Fibroblast of the conjunctiva (primary cell): ENCODE data around the gene MET.
"Not testable (repeated sequence)": the region's sequence is repeated elsewhere in the genome, so short reads cannot be mapped to it uniquely, and the experiment has no call there.

Source experiments
- DNase-seq: peaks from one replicate; pipeline ENCODE4 v3.0.0-alpha.2; 2010; ENCODE audit warnings: low read depth

The MET gene

DNA sequence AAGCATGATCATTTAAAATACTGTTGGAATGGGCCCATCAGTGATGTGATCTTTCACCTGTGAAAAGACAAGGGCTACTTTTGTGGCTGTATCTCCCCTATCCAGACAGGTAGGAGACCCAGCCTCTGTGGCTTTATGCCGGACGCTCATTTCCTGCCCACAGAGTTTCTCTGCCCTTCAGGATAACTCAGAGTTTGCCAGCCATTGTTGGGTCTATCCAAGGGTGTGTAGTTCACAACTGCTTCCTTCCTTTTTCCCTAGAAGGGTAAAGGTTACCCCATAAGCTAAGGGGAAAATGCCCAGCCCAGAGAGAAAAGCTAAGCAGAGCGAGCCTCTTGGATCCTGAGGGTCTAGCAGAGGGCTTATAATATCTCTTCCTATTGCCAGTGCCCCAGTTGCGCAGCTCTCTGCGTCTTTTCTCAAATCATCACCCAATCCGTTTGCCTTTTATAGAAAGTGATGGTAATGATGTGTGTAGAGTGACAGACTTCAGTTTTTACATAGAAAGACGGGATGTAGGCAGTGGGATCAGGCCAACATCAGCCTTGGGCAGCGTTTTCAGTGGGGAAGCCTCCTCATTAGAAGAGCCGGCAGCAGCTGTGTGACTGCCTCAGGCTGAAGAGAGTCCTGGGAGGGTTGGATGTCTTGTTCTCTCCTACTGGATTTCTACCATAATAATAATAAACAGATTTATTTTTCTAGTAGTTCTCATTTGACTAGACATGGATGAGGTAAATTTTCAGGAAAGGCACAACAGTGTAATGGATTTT is 80.5 kb downstream of the MET start:
- no peak for DNase-seq

DNA sequence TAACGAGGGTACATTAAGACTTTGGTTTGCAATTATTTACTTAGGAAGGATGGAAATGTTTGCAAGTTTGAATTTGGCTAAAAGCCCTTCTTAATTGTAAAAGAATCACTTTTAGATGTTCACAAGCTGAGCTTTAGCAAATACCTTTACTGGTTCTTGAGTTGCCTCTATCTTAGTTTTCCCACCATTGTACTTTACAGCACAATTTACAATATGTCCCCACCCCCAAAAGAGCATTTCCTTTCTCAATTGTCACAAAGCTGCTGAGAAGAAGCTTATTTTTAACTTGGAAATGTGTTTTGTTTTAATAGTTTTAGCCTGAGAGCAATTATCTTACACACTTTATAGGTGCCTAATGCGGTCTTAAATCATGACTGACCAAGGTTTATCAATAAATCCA is 81.1 kb downstream of the MET start:
- DNase-seq = no peak

DNA sequence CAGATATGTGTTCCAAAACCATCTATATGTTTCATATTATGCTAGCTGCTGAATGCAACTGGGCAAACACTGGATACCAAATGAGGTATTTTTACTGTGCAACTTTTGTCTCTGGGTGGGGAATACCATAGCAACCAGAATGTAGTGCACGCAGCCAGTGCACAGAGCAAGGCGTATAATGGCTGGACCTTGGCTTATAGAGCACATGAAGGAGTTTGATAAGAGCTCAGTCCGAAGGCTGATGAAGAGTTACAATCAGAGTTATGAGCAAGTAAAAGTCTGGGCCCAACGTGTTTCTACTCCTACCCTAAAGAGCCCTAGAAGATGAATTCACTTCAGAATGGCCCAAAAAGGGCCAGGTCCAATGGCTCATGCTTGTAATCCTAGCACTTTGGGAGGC is 82.2 kb downstream of the MET start:
- no peak for DNase-seq

DNA sequence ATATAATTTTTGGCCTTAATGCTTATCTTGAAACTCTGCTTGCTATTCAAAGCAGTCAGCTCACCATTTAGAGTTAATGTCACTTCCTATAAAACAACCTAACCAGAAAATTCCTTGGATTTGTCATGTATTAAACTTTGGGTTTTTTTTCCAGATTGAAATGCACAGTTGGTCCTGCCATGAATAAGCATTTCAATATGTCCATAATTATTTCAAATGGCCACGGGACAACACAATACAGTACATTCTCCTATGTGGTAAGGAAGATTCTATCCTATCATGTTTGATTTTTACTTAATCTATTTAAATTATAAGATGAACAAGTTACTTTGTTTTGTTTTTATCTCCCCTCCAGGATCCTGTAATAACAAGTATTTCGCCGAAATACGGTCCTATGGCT is 85.3 kb downstream of the MET start:
- no peak for DNase-seq

DNA sequence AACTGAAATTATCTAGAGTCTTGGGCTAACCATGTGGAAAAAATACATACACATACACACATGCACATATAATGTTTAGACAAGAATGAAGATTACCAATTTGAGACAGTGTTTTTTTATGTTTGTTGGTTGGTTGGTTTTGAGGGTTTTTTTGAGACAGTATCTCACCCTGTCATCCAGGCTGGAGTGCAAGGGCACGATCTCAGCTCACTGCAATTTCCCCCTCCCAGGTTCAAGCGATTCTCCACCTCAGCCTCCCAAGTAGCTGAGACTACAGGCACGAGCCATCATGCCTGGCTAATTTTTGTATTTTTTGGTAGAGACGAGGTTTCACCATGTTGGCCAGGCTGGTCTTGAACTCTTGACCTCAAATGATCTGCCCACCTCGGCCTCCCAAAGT is 87.6 kb downstream of the MET start:
- not testable (repeated sequence) for DNase-seq

DNA sequence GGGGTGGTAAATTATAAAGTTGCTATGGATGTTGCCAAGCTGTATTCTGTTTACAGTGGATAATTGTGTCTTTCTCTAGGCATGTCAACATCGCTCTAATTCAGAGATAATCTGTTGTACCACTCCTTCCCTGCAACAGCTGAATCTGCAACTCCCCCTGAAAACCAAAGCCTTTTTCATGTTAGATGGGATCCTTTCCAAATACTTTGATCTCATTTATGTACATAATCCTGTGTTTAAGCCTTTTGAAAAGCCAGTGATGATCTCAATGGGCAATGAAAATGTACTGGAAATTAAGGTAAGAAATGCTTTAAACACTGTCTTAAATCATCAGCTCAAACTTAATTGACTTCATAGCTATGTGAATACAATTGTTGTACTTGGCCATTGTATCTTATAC is 91.0 kb downstream of the MET start:
- no peak for DNase-seq

DNA sequence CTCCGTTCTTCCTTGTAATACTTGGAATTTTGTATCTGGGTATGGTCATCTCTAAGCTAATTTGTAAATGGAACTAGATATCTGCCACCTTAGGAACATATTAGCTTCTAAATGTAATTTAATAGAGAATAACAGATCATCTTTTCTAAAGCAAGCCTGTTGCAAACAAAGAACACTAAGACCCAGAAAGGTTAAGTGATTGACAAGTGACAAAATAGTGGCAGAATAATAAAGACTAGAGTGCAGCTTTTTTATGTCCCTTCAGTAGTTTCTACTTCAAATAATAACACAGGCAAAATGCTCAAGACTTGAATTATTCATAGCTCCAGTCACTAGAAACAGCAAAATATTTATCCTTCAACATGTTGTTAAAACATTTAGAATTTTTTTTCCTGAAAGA is 91.7 kb downstream of the MET start:
- DNase-seq = no peak

DNA sequence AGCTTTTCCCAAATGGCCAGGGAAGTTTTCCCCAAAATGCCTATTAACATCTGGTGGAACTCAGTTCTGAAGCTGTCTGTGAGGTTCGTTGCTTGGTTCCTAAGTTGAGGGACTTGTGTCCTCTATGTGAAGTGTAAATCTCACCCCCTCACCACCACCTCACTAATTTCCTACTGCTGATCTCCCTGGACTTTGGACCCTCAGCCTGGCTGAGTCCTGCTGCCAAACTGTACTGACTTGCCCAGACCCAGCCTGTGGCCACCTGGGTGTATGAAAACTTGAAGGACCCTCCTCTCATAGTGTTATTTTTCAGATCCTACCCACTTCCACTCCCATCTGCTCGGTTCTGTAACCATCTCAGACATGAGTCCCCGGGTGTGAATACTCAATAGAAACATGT is 94.9 kb downstream of the MET start:
- DNase-seq = no peak

DNA sequence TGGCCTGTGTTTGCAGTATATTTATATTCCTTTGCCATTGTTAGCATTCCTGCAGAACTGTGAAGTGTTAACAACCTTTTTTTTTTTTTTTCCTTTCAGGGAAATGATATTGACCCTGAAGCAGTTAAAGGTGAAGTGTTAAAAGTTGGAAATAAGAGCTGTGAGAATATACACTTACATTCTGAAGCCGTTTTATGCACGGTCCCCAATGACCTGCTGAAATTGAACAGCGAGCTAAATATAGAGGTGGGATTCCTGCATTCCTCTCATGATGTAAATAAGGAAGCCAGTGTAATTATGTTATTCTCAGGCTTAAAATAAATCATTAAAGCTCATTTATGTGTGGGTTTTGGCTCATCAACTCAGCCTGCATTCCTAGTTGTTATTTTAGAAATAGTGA is 97.5 kb downstream of the MET start:
- DNase-seq = no peak

DNA sequence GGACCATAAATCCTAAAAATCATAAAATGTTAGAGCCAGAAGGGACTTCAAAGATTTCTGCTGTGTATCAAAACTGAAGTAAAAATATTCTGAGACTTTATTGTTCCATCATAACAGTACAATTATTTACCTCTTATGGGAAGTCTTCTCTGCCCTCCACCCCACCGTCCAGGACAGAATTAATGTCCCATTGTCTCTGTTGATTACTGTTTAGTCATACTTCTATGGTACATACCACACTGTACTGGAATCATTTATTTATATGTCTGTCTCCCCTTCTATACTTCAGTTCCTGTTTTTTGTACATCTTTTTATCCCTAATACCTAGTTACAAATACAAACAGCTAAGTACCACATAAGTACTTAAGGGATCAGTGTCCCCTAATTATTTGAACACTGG is 98.9 kb downstream of the MET start:
- DNase-seq = no peak

DNA sequence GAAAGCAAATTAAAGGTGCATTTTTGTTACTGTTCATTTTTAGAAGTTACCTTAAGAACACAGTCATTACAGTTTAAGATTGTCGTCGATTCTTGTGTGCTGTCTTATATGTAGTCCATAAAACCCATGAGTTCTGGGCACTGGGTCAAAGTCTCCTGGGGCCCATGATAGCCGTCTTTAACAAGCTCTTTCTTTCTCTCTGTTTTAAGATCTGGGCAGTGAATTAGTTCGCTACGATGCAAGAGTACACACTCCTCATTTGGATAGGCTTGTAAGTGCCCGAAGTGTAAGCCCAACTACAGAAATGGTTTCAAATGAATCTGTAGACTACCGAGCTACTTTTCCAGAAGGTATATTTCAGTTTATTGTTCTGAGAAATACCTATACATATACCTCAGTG is 99.6 kb downstream of the MET start:
- no peak for DNase-seq

DNA sequence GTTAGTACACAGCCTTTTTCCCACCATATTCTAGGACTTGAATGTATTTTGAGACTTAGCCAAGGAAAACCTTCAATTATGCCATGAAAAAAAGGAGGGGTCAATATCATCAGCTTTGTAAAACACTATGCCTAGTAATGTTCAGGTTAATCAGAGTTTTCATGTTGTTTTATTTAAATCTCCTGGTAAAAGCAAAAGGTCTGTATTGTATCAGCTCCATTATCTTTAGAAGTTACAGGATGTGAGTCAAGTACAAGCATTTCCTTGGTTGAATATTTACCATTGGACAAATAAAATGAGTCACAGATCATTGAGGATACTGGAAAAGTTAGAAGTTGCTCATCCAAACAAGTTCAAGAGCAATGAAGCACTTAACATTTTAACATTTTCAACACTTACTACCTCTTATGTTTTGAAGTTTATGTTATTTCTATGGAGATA is 100.4 kb downstream of the MET start:
- no peak for DNase-seq

DNA sequence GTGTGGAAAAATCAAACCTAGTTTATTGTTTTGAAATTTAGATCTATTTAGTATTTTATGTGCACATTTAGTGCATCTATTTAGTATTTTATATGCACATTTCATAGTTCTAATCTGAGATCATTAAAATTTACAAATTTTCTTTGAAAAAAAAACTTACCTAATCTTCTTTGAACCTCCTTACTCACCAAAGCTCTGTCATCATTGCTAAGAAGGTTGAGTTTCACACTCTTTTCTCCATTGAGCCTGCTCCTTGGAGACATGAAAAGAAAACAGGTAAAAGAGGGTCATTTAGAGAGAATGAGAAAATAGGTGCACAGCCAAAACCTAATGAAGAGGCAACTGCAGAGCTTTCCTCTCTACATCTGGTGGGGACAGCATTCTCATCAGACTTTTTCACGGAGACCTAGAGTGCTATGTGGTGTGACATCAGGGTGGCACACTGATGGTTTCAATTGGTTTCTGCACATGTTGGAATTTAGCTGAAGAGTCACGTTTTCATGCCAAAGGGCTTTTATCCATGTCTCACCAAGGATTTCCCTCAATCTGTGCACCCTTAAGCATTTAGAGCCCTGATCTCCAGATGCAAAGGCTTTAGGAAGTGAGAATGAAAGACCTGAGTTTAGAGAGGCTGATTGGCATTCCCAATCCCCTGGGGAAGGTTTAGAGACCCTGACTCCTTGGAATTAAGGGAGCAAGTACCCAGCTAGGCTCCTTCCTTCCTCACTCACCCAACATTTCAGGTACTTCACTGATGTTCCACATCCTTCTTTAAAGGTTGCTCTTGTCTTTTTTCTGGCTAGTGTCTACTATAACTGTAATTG is 101.1 kb downstream of the MET start:
- DNase-seq = no peak

DNA sequence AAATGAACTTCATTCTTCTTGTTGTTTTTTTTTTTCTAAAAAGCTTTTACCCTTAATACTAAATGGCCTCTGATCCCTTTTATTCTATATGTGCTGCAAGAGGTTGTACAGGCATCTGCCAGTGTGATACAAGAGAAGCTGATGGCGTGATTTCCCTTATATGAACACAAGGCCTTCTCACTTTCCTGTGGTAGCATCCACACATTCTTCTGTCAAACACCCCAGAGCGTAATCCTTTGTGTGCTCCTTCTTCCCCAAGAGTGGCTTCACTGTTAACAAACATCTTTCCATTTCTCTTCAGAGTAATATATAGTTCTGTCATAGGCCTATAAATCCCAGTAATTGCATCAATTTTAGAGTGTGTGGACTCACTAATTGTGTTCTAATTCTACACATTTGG is 104.0 kb downstream of the MET start:
- no peak for DNase-seq

DNA sequence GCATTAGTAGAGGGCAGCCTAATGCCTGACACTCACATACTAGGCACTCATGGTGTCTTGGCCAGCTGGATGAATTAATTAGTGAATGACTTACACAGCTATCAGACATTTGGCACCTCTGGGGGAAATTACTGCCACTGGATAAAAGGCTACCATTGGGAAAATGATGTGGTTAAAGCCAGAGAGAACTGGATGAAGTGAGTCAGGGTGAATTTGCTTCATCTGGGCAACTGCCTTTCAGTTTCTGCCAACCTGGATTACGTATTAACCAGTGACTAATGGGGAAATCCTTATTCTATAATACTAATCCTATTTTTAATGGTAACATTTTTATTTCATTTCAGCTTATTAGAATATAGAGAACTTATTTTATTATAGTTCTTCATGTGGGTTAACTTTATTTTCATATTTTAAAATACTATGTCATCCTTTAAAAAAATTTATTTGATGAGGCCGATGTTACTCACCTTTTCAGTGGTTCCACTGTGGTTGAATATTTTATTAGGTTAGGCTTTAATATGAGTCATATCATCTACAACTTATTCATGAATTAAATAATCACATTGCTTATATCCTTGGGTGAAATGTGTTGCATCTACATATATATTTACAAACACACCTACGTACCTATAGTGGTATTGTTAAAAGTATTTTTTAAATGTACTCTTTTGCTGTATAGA is 104.8 kb downstream of the MET start:
- peak; percentile 55 for DNase-seq

DNA sequence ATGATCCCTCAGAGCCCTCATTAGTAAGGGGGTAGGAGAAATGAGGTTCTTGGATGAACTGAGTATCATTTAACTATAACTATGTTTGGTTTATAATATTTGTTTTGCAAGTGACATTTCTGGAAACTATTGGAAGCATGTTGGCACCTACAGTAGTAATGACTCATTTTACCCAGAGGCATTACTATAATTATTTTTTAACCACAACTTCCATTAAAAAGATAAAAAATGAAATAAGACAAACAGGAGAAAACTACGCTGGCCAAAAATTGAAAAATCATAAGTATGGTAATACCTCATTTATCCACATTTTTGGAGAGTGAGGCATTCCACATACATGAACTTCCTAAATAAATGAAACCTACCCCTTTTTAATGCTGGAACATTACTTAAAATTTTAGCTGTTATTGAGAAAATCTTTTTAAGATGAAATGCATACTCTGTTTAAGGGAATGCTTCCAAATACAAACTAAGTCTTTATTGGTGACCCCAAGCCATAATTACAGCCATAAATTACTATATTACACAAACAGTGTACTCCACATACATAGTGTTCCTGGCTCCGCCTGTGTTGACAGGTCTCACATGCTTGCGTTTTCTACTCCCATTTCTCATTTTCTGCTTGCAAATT is 105.8 kb downstream of the MET start:
- no peak for DNase-seq

DNA sequence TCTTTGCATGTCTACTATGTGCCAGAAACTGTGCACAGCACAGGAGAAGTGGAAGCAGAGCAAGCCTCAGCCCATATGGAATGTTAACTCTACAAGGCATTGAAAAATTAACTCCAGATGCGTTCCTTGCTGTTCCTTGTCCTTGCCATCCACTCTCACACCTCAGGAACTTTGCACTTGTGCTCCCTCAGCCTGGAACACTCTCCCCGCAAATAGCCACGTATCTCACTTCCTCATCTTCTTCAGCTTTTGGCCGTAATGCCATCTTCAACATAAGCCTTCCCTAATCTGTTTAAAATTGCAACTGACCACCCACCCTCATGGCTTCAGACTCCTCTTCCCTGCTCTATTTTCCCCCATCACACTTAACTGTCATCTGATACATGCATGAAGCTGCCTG is 107.2 kb downstream of the MET start:
- no peak for DNase-seq

DNA sequence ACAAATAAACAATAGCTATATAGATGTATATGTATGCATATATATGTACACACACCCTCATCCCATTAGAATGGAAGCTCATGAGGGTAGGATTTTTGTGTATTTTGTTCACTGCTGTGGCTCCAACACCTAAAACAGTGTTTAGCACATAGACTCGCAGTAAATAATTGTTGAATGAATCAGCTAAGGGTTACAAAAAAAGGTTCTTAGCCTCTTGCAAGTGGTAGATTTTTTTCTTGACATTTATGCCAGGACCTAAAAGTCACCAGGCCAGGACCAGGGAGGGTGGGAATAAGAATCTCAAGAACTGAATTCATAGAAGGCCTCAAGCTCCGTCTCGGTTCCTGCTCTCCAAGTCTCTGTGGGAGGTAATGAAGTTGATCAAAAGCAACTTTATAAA is 107.9 kb downstream of the MET start:
- DNase-seq = no peak

DNA sequence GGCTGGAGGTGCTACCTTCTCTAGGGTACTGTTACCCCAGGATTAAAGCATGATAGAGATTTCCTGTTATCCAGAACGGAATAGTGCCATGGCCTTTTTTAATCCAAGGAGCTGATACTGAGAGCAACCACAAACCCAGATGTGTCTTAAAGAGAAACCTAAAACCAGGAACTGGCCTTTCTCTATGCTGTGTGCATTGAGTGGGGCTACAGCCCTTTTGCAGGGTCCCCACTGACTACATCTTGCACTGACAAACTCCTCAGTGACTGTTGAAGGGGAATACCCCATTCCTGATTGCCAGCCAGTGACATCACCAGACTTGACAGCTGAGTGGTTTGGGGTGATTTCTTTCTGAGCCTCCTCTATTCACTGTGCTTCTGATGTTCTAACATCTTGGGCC is 108.5 kb downstream of the MET start:
- DNase-seq = no peak

DNA sequence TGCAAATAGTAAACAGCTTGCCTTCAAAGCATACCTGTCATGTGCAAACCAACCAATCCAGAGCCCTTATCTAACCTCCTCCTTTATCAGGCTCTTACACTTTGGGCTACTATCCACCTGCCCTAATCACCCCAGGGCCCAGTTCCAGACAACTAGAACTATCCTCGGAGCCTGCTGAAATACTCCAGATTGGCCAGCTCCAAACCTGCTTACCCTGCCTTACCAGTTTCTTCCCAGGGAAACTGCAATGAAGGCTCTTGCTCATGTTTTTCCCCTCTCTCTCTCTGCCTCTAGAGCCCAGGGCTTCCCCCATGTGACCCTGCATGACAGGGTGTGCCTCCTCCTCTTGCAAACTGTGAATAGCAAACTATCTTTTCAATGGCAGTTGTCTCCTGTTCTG is 109.0 kb downstream of the MET start:
- DNase-seq = no peak

DNA sequence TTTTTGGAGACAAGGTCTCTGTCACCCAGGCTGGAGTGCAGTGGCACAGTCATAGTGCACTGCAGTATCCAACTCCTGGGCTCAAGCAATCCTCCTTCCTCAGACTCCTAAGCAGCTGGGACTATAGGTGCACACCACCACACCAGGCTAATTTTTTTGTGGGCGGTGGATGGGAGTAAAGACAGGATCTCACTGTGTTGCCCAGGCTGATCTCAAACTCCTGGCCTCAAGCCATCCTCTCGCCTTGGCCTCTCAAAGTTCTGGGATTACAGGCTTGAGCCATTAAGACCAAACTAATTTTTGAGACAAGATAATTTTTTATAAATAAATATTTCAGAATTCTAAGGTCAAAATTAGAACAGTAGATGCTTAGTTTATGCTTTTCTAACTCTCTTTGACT is 109.6 kb downstream of the MET start:
- no peak for DNase-seq

DNA sequence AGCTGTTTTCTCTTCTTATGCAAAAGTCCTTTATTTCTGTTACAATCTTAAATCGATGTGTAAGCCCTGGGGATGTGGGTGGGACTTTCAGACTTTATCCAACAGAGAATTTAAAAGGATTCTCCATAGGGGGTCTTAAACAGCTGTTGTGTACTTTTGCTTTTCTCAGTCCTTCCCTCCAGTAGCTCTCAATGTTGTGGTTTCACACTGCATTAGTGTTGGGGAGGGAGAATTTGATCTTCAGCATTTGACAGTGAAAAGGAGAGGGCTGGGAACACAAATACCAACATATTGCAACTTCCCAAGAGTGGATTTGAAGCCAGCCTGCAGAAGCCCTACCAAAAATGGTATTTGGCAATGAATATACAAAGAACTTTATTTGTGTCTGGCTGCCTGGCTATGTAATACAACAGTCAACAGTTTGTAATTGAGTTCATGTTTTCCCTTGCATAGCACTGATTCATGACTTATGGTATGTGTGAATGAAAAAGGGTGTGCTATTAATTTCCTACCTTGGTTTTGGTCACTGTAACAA is 110.2 kb downstream of the MET start:
- DNase-seq = no peak
